Hematopoietic multipotent progenitor cell (in vitro differentiated cells): ENCODE data around the gene THAP6. TPM values are rescaled to one million over a fixed set of nuclear protein-coding genes. Genes with fewer than 3 reads are reported as not detected.
"Not testable (repeated sequence)": the region's sequence is repeated elsewhere in the genome, so short reads cannot be mapped to it uniquely, and the experiment has no call there.

ENCODE experiments used
- DNase-seq, 3 donors: peaks; one replicate each; pipeline ENCODE4 v3.0.0-alpha.2; 2011 to 2015; ENCODE audit warnings: low read depth in 2 of 3, low spot score in 2 of 3
- total RNA-seq: library from RNA; depleted of rRNA; stranded (reverse); fragments of >200 nt; gene quantifications from one replicate; pipeline ENCODE4 v1.2.3, GENCODE V29; 2012

The THAP6 gene
- total RNA-seq, 1 donor: 7.3 TPM

DNA sequence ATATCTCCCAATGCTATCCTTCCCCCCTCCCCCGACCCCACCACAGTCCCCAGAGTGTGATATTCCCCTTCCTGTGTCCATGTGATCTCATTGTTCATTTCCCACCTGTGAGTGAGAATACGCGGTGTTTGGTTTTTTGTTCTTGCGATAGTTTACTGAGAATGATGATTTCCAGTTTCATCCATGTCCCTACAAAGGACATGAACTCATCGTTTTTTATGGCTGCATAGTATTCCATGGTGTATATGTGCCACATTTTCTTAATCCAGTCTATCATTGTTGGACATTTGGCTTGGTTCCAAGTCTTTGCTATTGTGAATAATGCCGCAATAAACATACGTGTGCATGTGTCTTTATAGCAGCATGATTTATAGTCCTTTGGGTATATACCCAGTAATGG is 5.2 kb downstream of the THAP6 start:
- DNase-seq: not testable (repeated sequence)

DNA sequence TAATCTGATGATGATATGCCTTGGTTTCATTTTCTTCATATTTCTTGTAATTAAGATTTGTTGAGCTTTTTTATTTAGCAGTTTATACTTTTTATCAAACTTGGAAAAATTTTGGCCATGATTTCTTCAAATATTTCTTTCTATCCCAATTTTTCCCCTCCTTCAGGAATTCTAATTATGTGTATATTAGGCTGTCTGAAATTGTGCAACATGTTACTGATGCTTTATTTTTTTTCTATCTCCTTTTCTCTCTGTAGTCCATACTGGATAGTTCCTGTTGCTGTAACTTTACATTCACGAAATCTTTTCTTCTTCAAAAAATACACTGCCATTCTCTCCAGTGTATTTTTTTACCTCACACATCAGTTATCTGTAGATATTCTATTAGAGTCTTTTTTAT is 10.8 kb downstream of the THAP6 start:
- DNase-seq: no peak

DNA sequence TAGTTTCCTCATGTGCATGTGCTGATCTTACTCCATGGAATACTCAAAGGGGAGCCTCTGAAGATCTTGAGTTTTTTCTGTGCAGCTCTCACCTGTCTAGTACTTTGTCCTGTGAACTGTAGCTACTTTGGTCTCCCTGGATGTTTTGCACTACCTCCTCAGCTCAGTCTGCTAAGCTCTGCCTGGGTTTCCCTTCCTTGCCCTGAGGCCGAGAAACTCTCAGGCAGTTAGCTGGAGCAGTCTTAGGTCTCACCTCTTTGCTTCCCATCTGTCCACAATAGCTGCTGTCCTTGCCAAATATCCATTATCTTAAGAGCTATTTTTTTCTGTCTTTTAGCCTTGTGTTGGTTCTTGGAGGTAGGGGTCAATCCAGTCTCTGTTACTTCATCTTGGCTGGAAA is 11.6 kb downstream of the THAP6 start:
- DNase-seq: no peak

DNA sequence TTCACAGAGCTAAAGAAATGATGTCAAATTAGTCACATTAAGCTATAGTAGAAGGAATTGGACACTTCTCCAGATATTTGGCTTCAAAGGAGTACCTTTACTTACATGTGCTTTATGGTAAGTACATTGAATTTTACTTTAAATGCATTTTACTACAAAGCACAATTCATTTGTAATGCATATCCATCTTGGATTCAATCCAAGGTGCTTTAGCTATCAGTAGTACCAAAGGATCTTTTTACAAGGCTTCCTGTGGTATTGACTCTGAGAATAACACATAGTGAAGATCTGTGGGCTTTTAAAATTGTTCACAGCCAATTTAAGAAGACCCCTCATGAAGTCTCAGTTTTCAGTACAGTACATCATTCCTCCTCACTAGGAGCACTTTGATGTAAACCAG is 13.2 kb downstream of the THAP6 start:
- DNase-seq: no peak

DNA sequence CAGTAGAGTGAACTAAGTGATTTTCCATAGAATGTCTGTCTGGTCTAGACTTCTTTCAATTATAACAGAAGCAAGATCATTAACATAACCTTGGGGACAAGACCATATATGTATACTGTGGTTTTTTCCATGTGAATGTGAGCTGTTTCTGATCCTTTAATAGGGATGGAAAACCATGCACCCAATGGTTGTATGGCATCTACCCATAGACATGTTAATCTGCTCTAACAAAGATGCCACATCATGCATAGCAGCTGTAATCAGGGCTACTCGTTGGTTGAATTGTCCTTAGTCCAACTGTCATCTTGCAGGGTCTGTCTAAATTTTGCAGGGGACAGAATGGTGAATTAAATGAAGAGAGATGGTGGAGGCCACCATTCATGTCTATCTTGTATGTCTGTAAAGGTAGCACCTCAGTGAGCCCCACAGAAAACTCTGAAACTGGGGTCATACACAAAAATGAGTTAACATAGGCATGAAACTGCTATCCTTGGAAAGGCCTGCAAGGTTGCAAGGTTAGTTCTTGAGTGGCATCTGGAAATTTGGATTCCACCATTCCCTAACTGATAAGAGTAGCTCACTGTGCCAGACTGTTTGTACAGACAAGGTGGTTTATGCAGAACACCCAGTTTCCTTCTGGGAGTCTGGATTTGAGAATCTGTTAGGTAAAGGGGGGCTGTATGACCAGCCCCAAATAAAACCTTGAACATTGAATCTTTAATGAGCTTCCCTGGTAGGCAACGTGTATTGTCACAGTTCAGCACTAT is 16.5 kb downstream of the THAP6 start:
- DNase-seq: no peak

DNA sequence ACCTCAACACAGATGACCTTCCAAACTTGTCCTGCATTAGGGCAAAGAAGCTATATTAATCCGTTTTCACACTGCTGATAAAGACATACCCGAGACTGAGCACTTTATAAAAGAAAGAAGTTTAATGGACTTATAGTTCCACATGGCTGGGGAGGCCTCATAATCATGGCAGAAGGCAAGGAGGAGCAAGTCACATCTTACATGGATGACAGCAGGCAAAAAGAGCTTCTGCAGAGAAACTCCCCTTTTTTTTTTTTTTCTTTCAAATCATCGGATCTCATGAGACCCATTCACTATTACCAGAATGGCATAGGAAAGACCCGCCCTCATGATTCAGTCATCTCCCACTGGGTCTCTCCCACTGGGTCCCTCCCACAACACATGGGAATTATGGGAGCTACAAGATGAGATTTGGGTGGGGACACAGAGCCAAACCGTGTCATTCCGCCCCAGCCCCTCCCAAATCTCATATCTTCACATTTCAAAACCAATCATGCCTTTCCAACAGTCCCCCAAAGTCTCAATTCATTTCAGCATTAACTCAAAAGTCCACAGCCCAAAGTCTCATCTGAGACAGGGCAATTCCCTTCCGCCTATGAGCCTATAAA is 17.4 kb downstream of the THAP6 start:
- not testable (repeated sequence) for DNase-seq

DNA sequence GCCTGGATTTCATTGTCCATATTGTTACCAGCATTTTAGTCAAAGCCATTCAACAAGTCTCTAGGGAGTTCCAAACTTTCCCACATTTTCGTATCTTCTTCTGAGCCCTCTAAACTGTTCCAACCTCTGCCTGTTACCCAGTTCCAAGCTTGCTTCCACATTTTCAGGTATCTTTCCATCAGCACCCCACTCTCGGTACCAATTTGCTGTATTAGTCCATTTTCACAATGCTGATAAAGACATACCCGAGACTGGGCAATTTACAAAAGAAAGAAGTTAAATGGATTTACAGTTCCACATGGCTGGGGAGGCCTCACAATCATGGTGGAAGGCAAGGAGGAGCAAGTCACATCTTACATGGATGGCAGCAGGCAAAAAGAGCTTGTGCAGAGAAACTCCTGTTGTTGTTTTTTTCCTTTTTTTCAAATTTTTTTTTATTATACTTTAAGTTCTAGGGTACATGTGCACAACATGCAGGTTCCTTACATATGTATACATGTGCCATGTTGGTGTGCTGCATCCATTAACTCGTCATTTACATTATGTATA is 19.1 kb downstream of the THAP6 start:
- not testable (repeated sequence) for DNase-seq

DNA sequence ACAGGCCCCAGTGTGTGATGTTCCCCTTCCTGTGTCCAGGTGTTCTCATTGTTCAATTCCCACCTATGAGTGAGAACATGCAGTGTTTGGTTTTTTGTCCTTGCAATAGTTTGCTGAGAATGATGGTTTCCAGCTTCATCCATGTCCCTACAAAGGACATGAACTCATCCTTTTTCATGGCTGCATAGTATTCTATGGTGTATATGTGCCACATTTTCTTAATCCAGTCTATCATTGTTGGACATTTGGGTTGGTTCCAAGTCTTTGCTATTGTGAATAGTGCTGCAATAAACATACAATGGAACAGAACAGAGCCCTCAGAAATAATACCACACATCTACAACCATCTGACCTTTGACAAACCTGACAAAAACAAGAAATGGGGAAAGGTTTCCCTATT is 19.7 kb downstream of the THAP6 start:
- not testable (repeated sequence) for DNase-seq

DNA sequence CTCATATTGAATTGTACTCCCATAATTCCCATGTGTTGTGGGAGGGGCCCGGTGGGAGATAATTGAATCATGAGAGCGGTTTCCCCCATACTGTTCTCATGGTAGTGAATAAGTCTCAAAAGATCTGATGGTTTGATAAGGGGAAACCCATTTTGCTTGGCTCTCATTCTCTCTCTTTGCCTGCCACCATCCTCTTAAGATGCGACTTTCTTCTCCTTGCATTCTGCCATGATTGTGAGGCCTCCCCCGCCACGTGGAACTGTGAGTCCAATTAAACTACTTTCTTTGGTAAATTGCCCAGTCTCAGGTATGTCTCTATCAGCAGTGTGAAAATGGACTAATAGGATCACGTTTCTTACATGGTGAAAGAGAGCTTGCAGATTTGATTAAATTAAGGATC is 23.0 kb downstream of the THAP6 start:
- not testable (repeated sequence) for DNase-seq

DNA sequence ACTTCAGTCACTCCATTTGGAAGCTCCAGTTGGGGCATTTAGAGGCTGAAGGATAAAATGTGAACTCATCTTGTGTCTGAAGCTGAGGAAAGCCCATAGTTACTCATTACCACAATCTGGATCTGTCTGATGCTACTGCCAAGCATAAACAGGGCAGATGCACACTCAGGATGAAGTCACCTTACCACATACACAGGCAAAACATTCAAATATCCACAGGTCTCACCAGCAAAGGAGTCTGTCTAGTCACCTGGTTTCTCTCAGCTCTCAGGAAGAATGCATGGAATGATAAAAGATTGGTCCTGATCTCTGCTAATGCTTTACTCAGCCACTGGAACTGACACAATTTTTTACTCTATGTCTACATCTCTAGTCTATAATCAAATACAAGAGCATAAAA is 28.6 kb downstream of the THAP6 start:
- no peak for DNase-seq

DNA sequence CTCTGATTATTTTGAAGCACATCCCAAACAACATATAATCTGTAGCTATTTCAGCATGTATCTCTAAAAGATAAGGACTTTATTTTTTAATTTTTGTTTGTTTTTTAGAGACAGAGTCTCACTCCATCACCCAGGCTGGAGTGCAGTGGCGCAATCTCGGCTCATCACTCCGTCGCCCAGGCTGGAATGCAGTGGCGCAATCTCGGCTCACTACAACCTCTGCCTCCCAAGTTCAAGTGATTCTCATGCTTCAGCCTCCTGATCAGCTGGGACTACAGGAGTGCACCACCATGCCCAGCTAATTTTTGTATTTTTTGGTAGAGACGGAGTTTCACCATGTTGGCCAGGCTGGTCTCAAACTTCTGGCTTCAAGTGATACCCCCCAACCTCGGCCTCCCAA is 29.9 kb downstream of the THAP6 start:
- DNase-seq: not testable (repeated sequence)

DNA sequence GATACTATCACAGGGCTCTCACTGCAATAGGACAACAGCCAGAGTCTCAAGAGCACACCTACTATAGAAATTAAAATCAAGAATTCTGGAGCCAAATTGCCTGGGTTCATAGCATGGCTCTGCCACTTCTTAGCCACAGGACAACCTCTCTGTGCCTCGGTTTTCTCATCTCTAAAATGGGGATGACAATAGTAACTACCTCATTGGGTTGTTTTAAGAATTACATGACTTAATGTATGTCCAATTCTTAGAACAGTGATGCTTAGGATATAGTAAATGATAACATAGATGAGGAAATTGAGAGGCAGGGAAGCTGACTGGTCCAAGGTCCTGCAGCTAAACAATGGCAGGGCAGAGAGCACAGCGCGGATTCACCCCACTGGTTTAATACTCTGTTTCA is 30.6 kb downstream of the THAP6 start:
- DNase-seq: no peak

DNA sequence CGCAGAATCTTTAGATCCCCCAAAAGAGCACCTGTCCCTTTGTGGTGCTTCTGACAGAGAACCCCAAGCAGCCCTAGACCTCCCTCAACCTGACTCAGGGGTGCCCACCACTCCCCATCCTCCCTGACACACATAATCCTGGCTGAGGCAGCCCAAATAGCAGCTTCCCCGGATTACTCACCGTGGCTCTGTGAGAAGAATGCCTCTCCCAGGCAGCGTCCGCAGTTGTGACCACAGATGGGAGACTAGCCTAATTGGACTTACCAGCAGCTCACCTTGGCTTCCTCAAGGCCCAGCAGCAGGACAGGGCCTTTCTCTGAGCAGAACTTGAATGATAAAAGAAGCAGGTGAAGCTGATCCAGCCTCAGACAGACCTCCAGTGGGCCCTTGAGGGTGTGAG is 31.3 kb downstream of the THAP6 start:
- no peak for DNase-seq

DNA sequence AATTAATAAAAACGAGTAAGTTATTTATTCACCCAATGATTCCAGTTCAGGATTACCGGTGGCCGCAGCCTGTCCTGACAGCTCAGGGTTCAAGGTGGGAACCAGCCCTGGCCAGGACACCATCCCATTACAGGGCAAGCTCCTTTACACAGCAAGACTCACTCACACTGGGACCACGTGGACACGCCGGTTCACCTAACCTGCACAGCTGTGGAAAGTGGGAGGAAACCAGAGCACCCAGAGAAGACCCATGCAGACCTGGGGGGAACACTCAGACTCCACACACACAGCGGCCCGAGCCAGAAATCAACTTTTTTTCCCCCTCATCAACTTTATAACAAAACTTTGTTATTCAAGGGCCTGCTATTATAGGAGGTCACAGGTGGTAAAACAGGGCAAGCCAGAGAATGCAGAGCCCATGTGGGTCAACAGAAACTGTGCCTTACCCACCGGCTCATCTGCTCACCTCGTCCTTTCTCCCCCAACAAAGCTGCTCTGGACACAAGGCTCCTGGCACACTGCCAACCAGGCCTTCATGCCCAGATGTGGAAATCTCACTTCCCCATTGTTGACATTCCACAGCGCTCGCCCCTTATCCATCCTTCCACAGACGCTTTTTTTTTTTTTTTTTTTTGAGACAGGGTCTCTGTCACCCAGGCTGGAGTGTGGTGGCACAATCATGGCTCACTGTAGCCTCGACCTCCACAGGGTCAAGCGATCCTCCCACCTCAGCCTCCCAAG is 33.5 kb downstream of the THAP6 start:
- DNase-seq: peak in 1 of 3 donors; percentile 4

DNA sequence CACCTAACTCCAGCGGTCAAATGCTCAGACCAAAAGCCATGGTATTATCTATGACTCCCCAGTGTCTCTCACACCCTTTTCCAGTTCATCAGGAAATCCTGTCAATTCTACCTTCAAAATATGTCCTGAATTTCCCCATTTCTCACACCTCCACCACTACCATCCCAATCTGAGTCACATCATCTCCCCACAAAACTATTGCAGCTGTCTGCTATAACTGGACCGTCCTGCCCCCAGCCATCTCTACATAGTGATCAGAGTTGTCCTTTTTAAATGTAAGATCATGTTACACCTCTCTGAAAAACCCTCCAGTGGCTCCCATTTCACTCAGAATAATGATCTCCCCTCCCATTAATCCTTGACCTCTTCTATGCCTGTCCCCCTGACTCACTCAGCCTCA is 34.7 kb downstream of the THAP6 start:
- DNase-seq: no peak

DNA sequence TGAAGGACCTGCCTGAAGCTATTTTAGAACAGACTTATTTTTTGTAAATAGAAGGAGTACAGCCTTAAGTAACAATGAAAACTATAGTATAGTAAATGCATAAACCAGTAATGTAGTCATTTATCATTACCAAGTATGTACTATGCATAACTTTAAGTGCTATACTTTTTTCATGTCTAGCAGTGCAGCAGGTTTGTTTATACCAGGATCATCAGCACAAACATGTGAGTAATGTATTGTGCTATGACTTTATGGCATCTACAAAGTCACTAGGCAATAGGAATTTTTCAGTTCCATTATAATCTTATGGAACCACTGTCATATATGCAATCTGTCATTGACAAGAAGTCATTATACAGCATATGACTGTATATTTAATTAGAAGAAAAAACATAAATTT is 38.2 kb downstream of the THAP6 start:
- DNase-seq: no peak

DNA sequence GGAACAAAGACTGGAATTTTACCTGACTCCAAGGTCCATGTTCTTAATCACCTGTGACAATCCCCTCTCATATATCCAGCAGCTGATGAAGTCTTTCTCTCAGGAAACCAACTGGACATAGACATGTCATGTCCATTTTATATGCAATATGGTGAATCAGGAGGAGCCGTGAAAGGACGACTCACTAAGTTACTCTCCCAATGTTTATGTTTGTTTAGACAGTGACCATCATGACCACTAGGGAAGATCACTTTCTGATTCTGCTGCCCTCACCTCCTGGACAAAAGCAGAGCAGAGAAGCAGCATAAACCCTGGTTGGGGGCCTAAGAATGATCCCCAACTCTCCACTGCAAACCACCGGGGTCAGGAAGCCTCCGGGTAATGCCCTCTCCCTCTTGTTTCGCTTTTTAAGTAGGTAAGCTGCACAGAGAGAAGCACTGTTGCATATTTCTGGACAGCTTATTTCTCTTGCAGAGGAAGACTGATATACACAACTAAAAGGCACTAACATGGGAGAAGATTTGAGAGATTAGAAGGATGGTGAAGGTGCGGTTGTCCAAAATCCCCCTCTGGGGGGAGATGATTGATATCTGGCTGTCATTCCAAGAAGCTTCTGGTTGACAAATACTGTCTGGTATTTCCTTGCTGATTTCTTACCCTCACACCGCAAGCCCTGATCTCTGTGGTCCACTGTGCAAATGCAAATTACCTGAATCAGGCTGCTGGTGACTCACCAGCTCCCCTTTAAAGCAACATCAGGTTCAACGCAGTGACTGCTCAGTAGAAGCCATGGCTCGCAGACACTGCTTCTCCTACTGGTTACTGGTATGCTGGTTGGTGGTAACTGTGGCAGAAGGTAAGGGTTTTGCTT is 41.3 kb downstream of the THAP6 start, which contains the start of gene ODAPH:
ODAPH (plus strand) TSS at position 773 of the 871 bp plus-strand sequence; CDS start at position 790, 17 bp downstream.
- no peak for DNase-seq

DNA sequence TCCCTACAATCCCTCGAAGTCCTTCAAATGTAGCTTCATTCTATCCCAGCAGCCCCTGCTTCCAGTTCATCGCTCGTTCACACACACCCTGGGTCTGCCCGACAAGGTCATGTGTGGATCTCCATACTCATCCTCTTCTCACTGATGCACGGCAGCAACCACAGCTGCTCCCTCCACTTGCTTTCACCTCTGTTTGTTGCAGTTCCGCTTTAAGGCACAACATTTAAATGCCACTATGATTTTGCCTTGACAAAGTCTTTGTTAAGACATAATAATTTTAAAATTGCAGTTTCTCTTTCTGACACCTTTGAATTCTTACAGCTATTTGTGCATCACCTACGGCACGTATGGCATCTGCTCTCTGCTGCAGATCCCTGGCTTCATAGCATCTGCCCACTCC is 43.4 kb downstream of the THAP6 start:
- DNase-seq: no peak

DNA sequence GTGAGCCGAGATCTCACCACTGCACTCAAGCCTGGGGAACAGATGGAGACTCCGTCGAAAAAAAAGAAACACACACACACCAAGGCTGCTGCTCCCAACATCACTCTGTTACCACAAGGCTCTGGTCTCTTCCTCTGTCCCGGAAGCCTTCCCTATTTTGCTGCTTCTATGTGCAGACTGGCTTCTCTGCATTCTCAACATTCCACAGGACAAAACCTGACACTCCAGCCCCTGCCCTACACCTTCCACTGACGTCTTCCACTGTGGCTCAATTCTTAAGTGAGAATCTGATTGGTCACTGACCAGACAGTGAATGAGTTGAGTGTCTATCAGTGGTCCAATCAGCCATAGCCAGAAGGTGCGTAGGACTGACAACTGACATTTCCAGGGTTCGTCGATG is 47.5 kb downstream of the THAP6 start:
- DNase-seq: no peak

DNA sequence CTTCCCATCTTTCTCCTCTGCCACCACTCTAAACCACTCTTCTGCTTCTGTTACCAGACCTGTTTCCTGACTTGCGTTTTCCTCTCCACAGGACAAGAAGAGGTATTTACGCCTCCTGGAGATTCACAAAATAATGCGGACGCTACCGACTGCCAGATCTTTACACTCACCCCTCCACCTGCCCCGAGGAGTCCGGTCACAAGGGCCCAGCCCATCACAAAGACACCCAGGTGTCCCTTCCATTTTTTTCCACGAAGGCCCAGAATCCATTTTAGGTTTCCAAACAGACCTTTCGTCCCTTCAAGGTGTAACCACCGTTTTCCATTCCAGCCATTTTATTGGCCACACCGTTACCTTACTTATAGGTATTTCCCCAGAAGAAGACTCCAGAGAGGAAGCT is 49.8 kb downstream of the THAP6 start:
- DNase-seq: no peak
